NB4 (cell line): ENCODE results near the gene CST6.

Source experiments
- DNase-seq: peaks from one replicate; pipeline ENCODE4 v3.0.0; 2010; ENCODE audit warnings: low read depth
- H3K4me3 ChIP-seq: one replicate; pipeline ENCODE4 v1.5.1; 2011; ENCODE audit warnings: mild to moderate bottlenecking, low read depth, low read length, moderate library complexity
- CTCF ChIP-seq: IDR thresholded peaks from one replicate; pipeline ENCODE4 v1.5.1; 2012; ENCODE audit warnings: low read depth, low read length
- MAX ChIP-seq: IDR thresholded peaks from 2 replicates; pipeline ENCODE4 v1.6.1; 2011; ENCODE audit warnings: low read depth, low read length
- MYC ChIP-seq: IDR thresholded peaks from 2 replicates; pipeline ENCODE4 v1.6.1; 2011; ENCODE audit warnings: low read depth, low read length
- POLR2A ChIP-seq: IDR thresholded peaks from 2 replicates; pipeline ENCODE4 v1.6.1; 2011; ENCODE audit warnings: mild to moderate bottlenecking; ENCODE audit not compliant: insufficient read length; ENCODE audit errors: extremely low read depth

The CST6 gene

GRCh38 chr11:66051766-66052663 lies 40.2 kb downstream of the CST6 start, which contains the start of gene SF3B2:
Gene SF3B2 (plus strand): TSS chr11:66052364. CDS start chr11:66052385, 21 bp downstream.
- H3K4me3 ChIP-seq = peak within 1 kb of the TSS; percentile 100
- peak; percentile 77 for TF ChIP-seq POLR2A
- peak; percentile 67 for TF ChIP-seq MAX
- no peak for TF ChIP-seq CTCF
- TF ChIP-seq MYC = peak; percentile 50
- peak; percentile 100 for DNase-seq

- TF ChIP-seq MAX (no peak), POLR2A (no peak), MYC (no peak), CTCF (no peak)
- H3K4me3 ChIP-seq = peak overlapping the region; percentile 100
- DNase-seq = no peak
These were observed 40.8 kb downstream of the CST6 start for GRCh38 chr11:66052664-66052982.

GRCh38 chr11:66055021-66055420 lies 43.2 kb downstream of the CST6 start:
- TF ChIP-seq MYC (no peak), CTCF (no peak), POLR2A (no peak), MAX (no peak)
- H3K4me3 ChIP-seq = no peak overlapping the region
- no peak for DNase-seq

- DNase-seq = no peak
- H3K4me3 ChIP-seq = no peak overlapping the region
- TF ChIP-seq MYC (no peak), CTCF (no peak), MAX (no peak), POLR2A (no peak)
These were observed 44.7 kb downstream of the CST6 start for GRCh38 chr11:66056501-66056900.

GRCh38 chr11:66059966-66060680 lies 48.3 kb downstream of the CST6 start:
- no peak for DNase-seq
- H3K4me3 ChIP-seq = no peak overlapping the region
- TF ChIP-seq MAX (no peak), POLR2A (no peak), MYC (no peak), CTCF (no peak)
